Endothelial cell (in vitro differentiated cells): ENCODE measurements around the gene B4GALT2. TPM values are rescaled to one million over a fixed set of nuclear protein-coding genes. Genes with fewer than 3 reads are reported as not detected.

Experiments
- DNase-seq: peaks from one replicate; pipeline ENCODE4 v3.0.0; 2021; ENCODE audit warnings: low spot score
- H3K27ac Mint-ChIP-seq: one replicate; pipeline ENCODE4 v1.8.0; 2021; ENCODE audit warnings: mixed read lengths, inconsistent platforms; ENCODE audit not compliant: unreplicated experiment
- H3K27me3 Mint-ChIP-seq: one replicate; pipeline ENCODE4 v1.8.0; 2021; ENCODE audit warnings: mild to moderate bottlenecking, moderate library complexity, mixed read lengths, inconsistent platforms; ENCODE audit not compliant: unreplicated experiment
- H3K36me3 Mint-ChIP-seq: one replicate; pipeline ENCODE4 v1.8.0; 2021; ENCODE audit warnings: mild to moderate bottlenecking, low read depth, mixed read lengths, inconsistent platforms; ENCODE audit not compliant: unreplicated experiment
- H3K4me1 Mint-ChIP-seq: one replicate; pipeline ENCODE4 v1.8.0; 2021; ENCODE audit warnings: mild to moderate bottlenecking, mixed read lengths, inconsistent platforms; ENCODE audit not compliant: unreplicated experiment
- H3K4me3 Mint-ChIP-seq: one replicate; pipeline ENCODE4 v1.8.0; 2021; ENCODE audit warnings: mild to moderate bottlenecking, mixed read lengths, inconsistent platforms; ENCODE audit not compliant: unreplicated experiment
- H3K9me3 Mint-ChIP-seq: one replicate; pipeline ENCODE4 v1.8.0; 2021; ENCODE audit warnings: mixed read lengths, inconsistent platforms; ENCODE audit not compliant: unreplicated experiment
- long read RNA-seq: library from polyadenylated mRNA; unstranded; transcript quantifications from one replicate; pipeline ENCODE4 v2.0.0, GENCODE V29; 2020; ENCODE audit not compliant: unreplicated experiment
- total RNA-seq: library from RNA; stranded (reverse); fragmentation: NEBNext Ultra II Directional; extraction: Animal tissue kit (Norgen Biotek cat#: 25700); gene quantifications from one replicate; pipeline ENCODE4 v1.2.1, GENCODE V29; 2021; ENCODE audit not compliant: unreplicated experiment
- TF ChIP-seq, protein P1 (sequence below): fragments of 200-600 bp; sonication (generic); IDR thresholded peaks from one replicate; pipeline ENCODE4 v1.5.0; 2021; ENCODE audit warnings: antibody characterized with exemption; ENCODE audit not compliant: unreplicated experiment

Gene B4GALT2, protein sequence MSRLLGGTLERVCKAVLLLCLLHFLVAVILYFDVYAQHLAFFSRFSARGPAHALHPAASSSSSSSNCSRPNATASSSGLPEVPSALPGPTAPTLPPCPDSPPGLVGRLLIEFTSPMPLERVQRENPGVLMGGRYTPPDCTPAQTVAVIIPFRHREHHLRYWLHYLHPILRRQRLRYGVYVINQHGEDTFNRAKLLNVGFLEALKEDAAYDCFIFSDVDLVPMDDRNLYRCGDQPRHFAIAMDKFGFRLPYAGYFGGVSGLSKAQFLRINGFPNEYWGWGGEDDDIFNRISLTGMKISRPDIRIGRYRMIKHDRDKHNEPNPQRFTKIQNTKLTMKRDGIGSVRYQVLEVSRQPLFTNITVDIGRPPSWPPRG
- total RNA-seq = 35.4 TPM
- long read RNA-seq, partial matches to known transcripts = 2 of 3 reads
- long read RNA-seq, other reads (novel, unspliced or antisense) = 1 of 3 reads

DNA sequence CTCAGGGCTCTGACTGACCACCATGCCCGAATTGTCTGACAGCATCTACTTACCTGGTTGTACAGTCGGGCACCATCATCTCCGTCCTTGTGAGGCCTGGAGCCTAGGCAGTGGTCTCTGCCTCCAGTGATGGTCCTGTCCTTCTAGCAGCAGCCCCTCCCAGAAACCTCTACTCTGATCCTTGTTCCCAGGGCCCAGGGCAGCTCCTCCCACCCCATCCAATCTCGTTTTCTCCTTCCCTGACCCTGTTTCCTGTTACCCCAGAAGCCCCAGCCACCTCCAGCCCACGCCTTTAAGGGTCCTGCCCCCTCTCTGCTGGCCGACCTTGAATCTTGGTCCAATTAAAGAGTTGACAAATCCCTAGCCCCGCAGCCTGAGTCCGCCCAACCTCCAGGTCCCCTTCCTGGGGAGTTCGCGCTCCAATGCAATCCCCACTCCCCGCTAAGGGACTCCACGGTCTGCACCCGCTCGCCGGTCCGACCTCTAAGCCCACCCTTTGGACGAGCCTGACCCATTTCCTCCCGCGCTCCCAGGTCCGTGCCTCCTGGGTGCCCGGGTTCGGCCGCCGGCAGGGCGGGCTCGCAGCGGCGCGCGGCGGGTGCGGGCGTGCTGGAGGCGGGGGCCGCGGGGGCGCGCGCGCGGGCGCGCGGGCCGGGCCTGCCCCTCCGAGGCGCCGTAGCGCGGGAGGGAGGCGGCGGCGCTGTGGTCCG lies at the start of gene B4GALT2:
B4GALT2 (plus strand) TSS at position 660 of the 710 bp plus-strand sequence. CDS start 1,951 bp downstream, outside the sequence.
- H3K4me3 Mint-ChIP-seq = peak within 1 kb of the TSS; percentile 94
- TF ChIP-seq, protein P1, sequence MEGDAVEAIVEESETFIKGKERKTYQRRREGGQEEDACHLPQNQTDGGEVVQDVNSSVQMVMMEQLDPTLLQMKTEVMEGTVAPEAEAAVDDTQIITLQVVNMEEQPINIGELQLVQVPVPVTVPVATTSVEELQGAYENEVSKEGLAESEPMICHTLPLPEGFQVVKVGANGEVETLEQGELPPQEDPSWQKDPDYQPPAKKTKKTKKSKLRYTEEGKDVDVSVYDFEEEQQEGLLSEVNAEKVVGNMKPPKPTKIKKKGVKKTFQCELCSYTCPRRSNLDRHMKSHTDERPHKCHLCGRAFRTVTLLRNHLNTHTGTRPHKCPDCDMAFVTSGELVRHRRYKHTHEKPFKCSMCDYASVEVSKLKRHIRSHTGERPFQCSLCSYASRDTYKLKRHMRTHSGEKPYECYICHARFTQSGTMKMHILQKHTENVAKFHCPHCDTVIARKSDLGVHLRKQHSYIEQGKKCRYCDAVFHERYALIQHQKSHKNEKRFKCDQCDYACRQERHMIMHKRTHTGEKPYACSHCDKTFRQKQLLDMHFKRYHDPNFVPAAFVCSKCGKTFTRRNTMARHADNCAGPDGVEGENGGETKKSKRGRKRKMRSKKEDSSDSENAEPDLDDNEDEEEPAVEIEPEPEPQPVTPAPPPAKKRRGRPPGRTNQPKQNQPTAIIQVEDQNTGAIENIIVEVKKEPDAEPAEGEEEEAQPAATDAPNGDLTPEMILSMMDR = no peak
- H3K27me3 Mint-ChIP-seq = peaks cover 35% of the 10 kb centered on the region
- peak; percentile 38 for DNase-seq
- peaks cover 37% of the 10 kb centered on the region for H3K36me3 Mint-ChIP-seq
- no peak within 1 kb of the TSS for H3K27ac Mint-ChIP-seq
- H3K9me3 Mint-ChIP-seq = no peaks in the 10 kb centered on the region
- peaks cover 40% of the 10 kb centered on the region for H3K4me1 Mint-ChIP-seq

DNA sequence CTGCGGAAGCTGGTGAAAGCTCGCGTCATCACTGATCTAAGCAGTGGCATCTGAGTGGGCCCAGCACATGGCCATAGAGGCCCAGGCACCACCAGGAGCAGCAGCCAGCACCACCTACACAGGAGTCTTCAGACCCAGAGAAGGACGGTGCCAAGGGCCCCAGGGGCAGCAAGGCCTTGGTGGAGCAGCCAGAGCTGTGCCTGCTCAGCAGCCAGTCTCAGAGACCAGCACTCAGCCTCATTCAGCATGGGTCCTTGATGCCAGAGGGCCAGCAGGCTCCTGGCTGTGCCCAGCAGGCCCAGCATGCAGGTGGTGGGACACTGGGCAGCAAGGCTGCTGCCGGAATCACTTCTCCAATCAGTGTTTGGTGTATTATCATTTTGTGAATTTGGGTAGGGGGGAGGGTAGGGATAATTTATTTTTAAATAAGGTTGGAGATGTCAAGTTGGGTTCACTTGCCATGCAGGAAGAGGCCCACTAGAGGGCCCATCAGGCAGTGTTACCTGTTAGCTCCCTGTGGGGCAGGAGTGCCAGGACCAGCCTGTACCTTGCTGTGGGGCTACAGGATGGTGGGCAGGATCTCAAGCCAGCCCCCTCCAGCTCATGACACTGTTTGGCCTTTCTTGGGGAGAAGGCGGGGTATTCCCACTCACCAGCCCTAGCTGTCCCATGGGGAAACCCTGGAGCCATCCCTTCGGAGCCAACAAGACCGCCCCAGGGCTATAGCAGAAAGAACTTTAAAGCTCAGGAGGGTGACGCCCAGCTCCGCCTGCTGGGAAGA lies 48.7 kb upstream of the B4GALT2 start:
- H3K36me3 Mint-ChIP-seq = peaks cover 13% of the 10 kb centered on the region
- DNase-seq = peak; percentile 40
- H3K27me3 Mint-ChIP-seq = peaks cover 10% of the 10 kb centered on the region
- H3K4me3 Mint-ChIP-seq = no peak overlapping the region
- H3K9me3 Mint-ChIP-seq = no peaks in the 10 kb centered on the region
- no peak overlapping the region for H3K27ac Mint-ChIP-seq
- H3K4me1 Mint-ChIP-seq = peaks cover 4% of the 10 kb centered on the region
- TF ChIP-seq, protein P1 = peak; percentile 68

DNA sequence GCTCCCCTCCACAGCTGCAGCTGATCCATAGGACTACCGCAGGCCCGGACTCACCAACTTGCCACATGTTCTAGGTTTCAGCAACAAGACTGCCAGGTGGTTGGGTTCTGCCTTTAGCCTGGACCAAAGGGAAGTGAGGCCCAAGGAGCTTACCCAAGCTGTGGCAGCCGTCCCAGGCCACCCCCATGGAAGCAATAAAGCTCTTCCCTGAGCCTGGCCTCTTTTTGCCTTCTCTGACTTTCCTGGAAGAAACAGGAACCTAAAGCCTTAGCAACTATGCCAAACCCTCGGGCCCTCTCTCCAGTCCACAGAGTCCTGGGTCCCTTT lies 48.1 kb upstream of the B4GALT2 start:
- H3K4me1 Mint-ChIP-seq = peaks cover 4% of the 10 kb centered on the region
- DNase-seq = no peak
- H3K36me3 Mint-ChIP-seq = peaks cover 8% of the 10 kb centered on the region
- no peak overlapping the region for H3K4me3 Mint-ChIP-seq
- H3K27me3 Mint-ChIP-seq = peaks cover 12% of the 10 kb centered on the region
- no peaks in the 10 kb centered on the region for H3K9me3 Mint-ChIP-seq
- TF ChIP-seq, protein P1 = no peak
- H3K27ac Mint-ChIP-seq = no peak overlapping the region

DNA sequence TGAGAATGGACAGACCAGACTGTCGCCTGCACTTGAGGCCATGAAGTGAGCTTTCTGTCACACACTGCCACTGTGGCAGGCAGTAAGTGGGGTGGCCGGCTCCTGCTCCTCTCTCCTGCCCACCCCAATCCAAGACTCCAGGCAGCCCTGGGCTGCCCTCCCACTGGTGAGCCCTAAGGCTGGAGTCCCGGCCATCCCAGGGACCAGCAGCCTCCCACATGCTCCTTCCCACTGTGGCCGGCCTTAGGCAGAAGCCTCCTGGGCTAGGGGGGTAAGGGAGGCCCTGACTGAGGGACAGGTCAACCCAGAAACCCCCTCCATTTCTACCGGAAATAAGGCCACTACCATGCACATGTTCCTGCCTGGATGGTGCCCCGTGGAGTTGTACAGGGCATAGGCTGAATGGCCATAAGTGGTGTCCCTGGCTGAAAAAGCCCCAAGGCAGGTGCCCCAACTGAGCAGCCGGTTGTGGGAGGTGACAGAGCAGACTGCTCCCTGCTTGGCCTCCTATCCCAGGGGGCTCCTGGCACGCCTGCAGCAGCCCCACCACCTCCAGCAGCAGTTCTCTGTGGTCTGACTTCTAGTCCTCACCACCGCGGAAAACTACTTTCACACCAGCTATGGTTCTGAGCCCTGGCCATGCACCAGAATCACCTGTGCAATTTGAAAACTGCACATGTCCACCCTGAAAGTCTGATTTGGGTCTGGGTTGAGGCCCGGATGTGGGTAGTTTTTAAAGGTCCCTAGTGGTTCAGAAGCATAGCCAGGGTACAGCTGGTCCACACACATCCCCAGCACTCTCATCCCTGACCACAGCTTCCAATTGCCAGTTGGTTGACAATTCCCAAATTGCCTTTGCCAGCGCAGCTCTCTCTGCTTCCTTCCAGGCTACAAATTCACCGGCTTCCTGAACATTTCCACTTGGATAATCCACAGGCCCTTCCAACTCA lies 47.0 kb upstream of the B4GALT2 start:
- Mint-ChIP-seq H3K4me3 (no peak overlapping the region), H3K4me1 (peaks cover 4% of the 10 kb centered on the region), H3K27ac (no peak overlapping the region), H3K27me3 (peaks cover 12% of the 10 kb centered on the region), H3K9me3 (no peaks in the 10 kb centered on the region), H3K36me3 (peaks cover 7% of the 10 kb centered on the region)
- TF ChIP-seq, protein P1 = no peak
- no peak for DNase-seq
